CD4-positive, alpha-beta T cell treated with Interleukin-10 for 1 hour (primary cell): ENCODE measurements around the gene PIGU.
"Not testable (repeated sequence)": the region's sequence is repeated elsewhere in the genome, so short reads cannot be mapped to it uniquely, and the experiment has no call there.

Experiments
- DNase-seq: peaks from one replicate; pipeline ENCODE4 v3.0.0-alpha.2; 2020

Gene PIGU

GRCh38 chr20:34658654-34659053 is 18.2 kb downstream of the PIGU start:
- not testable (repeated sequence) for DNase-seq

- DNase-seq, result no peak
Observed at GRCh38 chr20:34654207-34654744, 22.6 kb downstream of the PIGU start.

- no peak for DNase-seq
Observed at GRCh38 chr20:34651200-34651599, 25.7 kb downstream of the PIGU start.

DNA sequence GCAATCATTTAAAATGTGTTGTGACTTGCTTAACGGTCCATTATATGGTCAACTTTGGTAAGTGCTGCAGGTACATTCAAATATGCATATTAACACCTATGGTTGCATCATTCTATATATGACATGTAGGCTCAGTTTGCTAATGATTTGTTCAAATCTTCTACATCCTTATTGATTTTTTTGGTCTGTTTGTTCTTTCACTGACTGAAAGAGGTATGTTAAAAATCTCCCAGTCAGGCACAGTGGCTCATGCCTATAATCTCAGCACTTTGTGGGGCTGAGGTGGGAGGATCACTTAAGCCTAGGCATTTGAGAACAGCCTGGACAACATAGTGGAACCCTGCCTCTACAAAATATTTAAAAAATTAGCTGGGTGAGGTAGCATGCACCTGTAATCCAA is 29.2 kb downstream of the PIGU start:
- no peak for DNase-seq

GRCh38 chr20:34644951-34645350 is 31.9 kb downstream of the PIGU start:
- DNase-seq, result no peak

DNA sequence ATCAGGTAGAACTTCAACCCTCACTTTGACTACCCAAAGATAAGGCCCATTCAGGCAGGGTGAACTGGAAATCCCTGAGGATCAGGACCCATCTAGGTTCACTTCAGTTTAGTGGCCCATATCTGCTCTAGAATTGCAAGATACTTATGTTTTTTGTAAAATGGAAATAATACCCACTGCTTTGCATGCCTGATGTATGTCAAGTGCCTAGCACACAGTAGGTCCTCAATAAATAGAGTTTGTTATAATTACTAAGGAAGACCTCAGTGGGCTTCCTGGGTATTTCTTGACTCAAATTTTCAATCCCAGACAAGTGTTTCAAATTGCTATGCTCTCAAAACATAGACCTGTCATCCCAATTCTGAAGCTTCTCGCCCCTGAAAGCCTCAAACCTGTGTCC is 32.5 kb downstream of the PIGU start:
- no peak for DNase-seq

DNA sequence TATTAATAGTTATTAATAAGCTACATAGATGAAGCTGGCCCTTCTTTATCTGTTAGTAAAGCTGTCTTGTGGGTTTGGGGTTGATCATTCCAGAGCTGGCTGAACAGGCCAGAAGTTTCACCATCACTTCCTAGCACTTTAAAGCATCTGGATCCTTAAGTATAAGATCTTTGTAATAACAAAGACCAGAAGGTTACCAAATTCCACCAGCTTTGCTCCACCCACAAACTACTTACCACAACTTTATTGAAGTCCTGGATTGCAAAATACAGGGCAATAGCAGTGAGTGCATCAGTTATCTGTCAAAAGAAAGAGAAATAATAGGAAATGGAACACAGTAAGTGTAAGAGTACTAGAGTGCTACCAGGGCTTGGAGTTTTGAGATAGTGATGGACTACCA is 33.0 kb downstream of the PIGU start:
- no peak for DNase-seq

- no peak for DNase-seq
Observed at GRCh38 chr20:34642009-34642408, 34.9 kb downstream of the PIGU start.

- no peak for DNase-seq
Observed at GRCh38 chr20:34639755-34640222, 37.1 kb downstream of the PIGU start.

GRCh38 chr20:34638532-34638931 is 38.4 kb downstream of the PIGU start:
- no peak for DNase-seq

DNA sequence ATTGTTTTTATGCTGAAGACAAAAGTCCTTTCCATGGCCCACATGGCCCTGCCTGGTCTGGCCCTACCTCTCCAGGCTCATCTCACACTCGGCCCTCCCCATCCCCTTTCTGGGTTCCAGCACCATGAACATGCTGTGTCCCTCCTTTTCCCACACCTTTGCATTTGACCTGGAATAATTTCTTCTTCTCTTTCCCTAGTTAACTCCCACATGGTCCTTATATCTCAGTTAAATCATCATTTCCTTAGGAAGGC is 38.9 kb downstream of the PIGU start:
- no peak for DNase-seq

GRCh38 chr20:34637245-34638038 is 39.5 kb downstream of the PIGU start:
- DNase-seq, result no peak

GRCh38 chr20:34636648-34637047 is 40.2 kb downstream of the PIGU start:
- no peak for DNase-seq

DNA sequence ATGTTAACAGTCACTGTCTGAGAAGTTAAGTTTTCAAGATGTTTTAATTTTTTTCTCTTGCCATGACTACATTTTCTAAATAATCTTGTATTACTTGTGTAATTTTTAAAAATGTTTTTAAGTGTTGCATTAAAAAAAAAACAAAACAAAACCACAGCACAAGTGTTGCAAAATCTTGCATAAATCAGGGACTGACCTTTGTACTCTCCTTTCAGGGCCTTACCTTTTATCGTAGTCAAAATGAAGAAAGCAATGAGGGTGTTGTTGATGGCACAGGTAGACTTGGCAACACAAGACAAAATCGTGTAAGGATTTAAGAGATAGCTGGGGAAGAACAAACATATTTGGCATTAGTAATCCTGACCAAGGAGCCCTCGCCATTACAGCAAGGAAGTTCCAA is 42.5 kb downstream of the PIGU start:
- DNase-seq, result no peak

DNA sequence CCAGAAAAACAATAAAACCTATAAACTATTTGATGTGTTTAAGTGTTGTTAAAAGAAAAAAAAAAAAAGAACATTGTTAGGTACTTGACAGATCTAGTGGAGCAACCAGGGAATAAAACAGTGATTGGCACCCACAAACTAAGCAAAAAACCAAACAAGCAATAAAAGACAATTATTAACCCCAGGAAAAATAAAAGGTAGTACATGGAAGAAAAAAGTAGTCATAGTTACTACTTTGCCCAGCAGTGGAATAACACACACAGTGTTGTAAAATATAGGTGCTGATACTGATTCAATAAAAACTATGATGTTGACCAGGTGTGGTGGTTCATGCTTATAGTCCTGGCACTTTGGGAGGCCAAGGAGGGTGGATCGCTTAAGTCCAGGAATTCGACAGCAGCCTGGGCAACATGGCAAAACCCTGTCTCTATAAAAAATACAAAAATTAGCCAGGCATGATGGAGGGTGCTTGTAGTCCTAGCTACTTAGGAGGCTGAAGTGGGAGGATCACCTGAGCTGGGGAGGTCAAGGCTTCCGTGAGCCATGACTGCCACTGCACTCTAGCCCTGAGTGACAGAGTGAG is 43.9 kb downstream of the PIGU start:
- no peak for DNase-seq

GRCh38 chr20:34629904-34630303 is 47.0 kb downstream of the PIGU start:
- DNase-seq, result no peak

GRCh38 chr20:34629342-34629741 is 47.5 kb downstream of the PIGU start:
- DNase-seq, result no peak

DNA sequence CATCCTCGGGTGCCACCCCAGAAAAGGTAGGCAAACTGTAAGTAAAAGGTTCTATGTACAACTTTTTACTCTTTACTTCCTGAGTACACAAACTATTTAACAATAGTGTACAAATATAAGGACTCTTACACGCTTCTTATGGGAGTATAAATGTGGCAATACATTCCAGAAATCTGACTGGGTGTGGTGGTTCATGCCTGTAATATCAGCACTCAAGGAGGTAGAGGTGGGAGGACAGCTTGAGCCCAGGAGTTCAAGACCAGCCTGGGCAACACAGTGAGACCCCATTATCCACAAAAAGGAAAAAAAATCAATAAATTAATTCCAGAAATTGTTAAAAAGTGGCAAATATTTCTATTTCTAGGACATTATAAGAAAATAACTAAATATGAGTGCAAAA is 48.9 kb downstream of the PIGU start:
- DNase-seq, result no peak

- DNase-seq, result no peak
Observed at GRCh38 chr20:34627458-34627857, 49.4 kb downstream of the PIGU start.

GRCh38 chr20:34626992-34627391 is 49.9 kb downstream of the PIGU start:
- DNase-seq, result no peak

DNA sequence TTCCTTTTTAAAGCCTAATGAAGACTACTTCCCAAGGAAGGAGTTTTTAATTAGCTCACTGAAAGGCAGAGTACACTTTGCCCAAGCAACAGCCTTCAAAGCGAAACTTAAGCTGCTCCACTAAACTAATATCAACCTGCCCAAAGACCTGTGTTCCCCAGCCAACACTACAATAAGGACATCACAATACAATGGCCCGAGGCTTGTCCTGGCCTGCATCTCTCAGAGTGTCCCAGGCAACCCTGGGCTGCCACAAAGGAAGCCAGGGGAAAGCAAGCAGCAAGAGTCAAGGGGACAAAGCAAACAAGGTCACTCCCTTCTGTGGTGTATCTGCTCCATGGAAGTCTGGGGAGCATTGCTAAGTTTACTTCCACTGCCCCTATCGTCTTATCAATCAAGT is 52.3 kb downstream of the PIGU start:
- no peak for DNase-seq

DNA sequence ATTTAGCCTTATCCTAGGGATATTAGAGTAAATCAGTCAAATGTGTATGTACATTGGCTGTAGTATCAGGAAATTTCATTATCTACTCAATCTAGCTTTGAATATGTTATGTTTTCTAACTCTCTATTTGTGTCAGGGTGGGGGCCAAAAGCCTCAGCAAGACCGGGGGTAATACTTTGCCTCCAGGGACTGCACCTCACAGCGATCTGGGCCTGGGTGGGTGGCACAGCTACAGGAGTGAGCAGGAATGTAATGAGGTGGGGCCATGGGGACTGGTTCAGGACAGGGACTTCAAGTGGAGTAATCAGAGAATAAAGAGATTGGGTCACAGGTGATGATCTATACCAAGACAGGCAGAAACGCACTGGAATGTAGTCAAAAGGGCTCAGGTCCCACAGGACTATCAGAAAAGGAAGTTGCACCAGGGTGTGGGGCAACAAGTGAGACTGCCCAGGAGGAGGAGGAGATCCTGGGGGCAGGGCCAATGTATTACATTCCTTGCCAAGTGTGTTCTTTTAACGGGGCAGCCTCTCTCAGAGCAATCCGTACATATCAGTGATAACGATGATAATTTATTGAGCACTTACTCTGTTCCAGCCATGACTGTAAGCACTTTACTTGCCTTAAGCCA is 54.0 kb downstream of the PIGU start:
- DNase-seq, result no peak

DNA sequence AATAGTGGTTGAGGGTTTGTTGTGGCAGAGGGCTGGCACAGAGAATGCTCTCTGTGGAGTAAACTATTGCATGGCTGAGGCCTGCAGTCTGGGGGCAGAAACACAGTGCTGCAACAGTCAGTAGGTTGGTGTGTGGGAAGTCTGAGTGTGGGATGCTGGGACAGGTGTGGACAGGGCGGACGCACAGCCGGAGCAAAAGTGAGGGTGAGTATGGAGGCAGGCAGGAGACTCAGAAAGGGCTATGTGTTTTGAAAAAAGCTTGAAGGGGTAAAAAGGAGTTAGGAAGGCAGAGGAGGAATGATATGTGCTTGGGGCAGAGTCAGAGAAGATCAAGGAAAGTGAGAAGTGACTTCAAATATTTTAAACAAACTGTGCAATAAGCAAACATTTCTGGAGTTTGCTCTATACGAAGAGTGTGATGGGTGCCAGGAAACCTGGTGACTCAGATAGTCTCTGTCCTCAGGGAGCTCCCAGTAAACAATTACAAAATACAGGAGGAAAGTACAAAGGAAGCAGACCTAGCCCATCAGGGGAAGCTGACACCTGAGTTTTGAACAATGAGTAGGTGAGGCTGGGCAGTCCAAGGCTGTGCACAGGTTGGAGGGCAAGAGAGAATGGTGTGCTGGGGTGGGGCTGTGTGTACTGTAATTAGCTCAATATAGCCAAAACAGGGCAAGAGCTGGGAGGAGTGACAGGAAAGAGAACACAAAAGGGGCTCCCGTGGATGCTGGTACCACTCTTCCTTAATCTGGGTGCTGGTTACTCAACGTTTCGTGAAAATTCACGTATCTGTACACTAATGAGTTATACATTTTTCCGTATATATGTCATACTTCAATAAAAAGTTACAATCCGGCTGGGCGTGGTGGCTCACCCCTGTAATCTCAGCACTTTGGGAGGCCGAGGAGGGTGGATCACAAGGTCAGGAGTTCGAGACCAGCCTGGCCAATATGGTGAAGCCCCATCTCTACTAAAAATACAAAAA is 55.2 kb downstream of the PIGU start:
- DNase-seq, result no peak
